Ovary (tissue), 9 donors: ENCODE results near the gene COP1. TPM values are rescaled to one million over a fixed set of nuclear protein-coding genes. Genes with fewer than 3 reads are reported as not detected.
"Not testable (repeated sequence)": the region's sequence is repeated elsewhere in the genome, so short reads cannot be mapped to it uniquely, and the experiment has no call there.

Experiments
- DNase-seq, 5 donors: peaks; one replicate each; pipeline ENCODE4 v3.0.0-alpha.2; 2019 to 2020
- H3K27ac ChIP-seq, 2 donors: fragments of 200-600 bp; one replicate each; pipeline versions ENCODE4 v1.5.1 to v1.8.0; 2019 to 2022
- H3K27me3 ChIP-seq: fragments of 200-600 bp; one replicate; pipeline ENCODE4 v1.8.0; 2022
- H3K36me3 ChIP-seq: fragments of 200-600 bp; sonication (generic); one replicate; pipeline ENCODE4 v1.5.1; 2019
- H3K4me1 ChIP-seq: one replicate; pipeline ENCODE4 v1.8.1; 2013; ENCODE audit warnings: mild to moderate bottlenecking, moderate library complexity; ENCODE audit not compliant: insufficient read depth
- H3K4me3 ChIP-seq: fragments of 200-600 bp; sonication (generic); one replicate; pipeline ENCODE4 v1.5.1; 2017
- H3K9me3 ChIP-seq, 2 donors: fragments of 200-600 bp in 1 of 2; sonication (generic) in 1 of 2; one replicate each; pipeline versions ENCODE4 v1.5.1 to v1.8.1; 2013 to 2019; ENCODE audit warnings: mild to moderate bottlenecking in 1 of 2, moderate library complexity in 1 of 2
- EP300 ChIP-seq: sonication (generic); formaldehyde crosslinking; IDR thresholded peaks from one replicate; pipeline ENCODE4 v1.6.1; 2017; ENCODE audit warnings: antibody characterized with exemption
- POLR2A ChIP-seq: fragments of 450-650 bp; IDR thresholded peaks from one replicate; pipeline ENCODE4 v1.6.1; 2017; ENCODE audit warnings: antibody characterized with exemption, mild to moderate bottlenecking, moderate library complexity
- WGBS, 3 donors: extraction: QIAGEN DNeasy Blood & Tissue Kit in 1 of 3; methylation state at CpG; one replicate each; pipeline versions ENCODE4 v1.1.5 to v1.1.7; 2013 to 2017; 5-methylcytosine and 5-hydroxymethylcytosine counted together
- intact Hi-C, 4 donors: fragments of 100-400 bp; cut with DNase I; formaldehyde crosslinking; loops; one replicate each; pipeline versions ENCODE4 v1.11.0 to v1.15.1; 2022 to 2023
- polyA plus RNA-seq, 2 donors: library from polyadenylated mRNA; stranded (reverse); fragments of 200-250 nt in 1 of 2; fragments of 350-450 nt in 1 of 2; fragmentation: Illumina TruSeq in 1 of 2; extraction: RNeasy Lipid Tissue Mini Kit (QIAGEN cat#74804) in 1 of 2; gene quantifications; one replicate each; pipeline ENCODE4 v1.2.3, GENCODE V29; 2013 to 2014
- total RNA-seq, 7 donors: library from RNA; depleted of rRNA in 2 of 7; stranded (reverse); fragments of >200 nt in 2 of 7; fragmentation: NEBNext Ultra II Directional in 3 of 7; extraction: Animal tissue kit (Norgen Biotek cat#: 25700) in 3 of 7; gene quantifications; one replicate each; pipeline versions ENCODE4 v1.1.0 to v1.2.4, GENCODE V29; 2016 to 2023
- TF ChIP-seq, protein P1 (sequence below), 3 donors: fragments of 450-650 bp in 2 of 3; fragments of 200-600 bp in 1 of 3; IDR thresholded peaks; one replicate each; pipeline versions ENCODE4 v1.5.1 to v1.8.0; 2016 to 2022; ENCODE audit warnings: antibody characterized with exemption in 3 of 3, mild to moderate bottlenecking in 1 of 3
- donor health status: DM: no; HTN: no; CAD: no; lungs with moderate emphysema.
- donor health status: DM: no; HTN: no; CAD: no.
- donor health status: Bipolar disorder and iron deficiency.
- donor health status: DM: yes; HTN: yes; CAD: no.
- donor health status: DM: no; HTN: no; CAD: no.
- donor health status: DM: yes; HTN: yes; CAD: no.

The COP1 gene
- total and polyA plus RNA-seq, 9 donors: 20.4 to 46.1 (median 29.0) TPM

DNA sequence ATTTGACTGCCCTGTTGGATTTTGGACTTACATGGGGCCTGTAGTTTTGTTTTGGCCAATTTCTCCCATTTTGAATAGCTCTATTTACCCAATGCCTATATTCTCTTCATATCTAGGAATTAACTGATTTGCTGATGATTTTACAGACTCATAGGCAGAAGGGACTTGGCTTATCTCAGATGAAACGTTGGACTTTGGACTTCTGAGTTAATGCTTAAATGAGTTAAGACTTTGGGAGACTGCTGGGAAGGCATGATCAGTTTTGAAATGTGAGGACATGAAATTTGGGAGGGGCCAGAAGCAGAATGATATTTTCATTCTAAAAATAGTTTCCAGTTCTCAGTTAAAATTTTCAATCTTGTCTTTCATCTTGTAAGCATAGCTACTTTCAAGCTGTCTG, 222.3 kb downstream of the COP1 start:
- no peak for TF ChIP-seq EP300
- Histone ChIP-seq H3K4me3 (no peak overlapping the region), H3K9me3 (no peaks in the 10 kb centered on the region), H3K27ac (no peak overlapping the region), H3K27me3 (no peaks in the 10 kb centered on the region), H3K4me1 (no peaks in the 10 kb centered on the region), H3K36me3 (no peaks in the 10 kb centered on the region)
- intact Hi-C loops: no loop called here
- no peak for DNase-seq
- WGBS, 3 donors: 87 to 91% (median 90%) methylated on average over 1 of the region's 1 CpG

DNA sequence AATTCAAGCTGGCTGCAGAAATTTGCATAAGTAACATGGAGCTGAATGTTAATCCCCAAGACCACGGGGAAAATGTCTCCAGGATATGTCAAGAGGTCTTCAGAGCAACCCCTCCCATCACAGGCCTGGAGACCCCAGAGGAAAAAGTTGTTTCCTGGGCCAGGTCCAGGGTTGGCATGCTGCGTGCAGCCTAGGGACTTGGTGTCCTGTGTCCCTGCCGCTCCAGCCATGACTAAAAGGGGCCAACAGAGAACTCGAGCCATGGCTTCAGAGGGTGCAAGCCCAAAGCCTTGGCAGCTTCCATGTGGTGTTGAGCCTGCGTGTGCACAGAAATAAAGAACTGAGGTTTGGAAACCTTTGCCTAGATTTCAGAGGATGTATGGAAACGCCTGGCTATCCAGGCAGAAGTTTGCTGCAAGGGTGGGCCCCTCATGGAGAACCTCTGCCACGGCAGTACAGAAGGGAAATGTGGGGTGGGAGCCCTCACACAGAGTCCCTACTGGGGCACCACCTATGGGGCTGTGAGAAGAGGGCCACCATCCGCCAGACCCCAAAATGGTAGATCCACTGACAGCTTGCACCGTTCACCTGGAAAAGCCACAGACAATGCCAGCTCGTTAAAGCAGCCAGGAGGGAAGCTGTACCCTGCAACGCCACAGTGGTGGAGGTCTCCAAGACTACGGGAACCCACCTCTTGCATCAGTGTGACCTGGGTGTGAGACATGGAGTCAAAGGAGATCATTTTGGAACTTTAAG, 222.9 kb downstream of the COP1 start:
- no peak overlapping the region for H3K4me3 ChIP-seq
- no peaks in the 10 kb centered on the region for H3K36me3 ChIP-seq
- TF ChIP-seq EP300: no peak
- TF ChIP-seq, protein P1, sequence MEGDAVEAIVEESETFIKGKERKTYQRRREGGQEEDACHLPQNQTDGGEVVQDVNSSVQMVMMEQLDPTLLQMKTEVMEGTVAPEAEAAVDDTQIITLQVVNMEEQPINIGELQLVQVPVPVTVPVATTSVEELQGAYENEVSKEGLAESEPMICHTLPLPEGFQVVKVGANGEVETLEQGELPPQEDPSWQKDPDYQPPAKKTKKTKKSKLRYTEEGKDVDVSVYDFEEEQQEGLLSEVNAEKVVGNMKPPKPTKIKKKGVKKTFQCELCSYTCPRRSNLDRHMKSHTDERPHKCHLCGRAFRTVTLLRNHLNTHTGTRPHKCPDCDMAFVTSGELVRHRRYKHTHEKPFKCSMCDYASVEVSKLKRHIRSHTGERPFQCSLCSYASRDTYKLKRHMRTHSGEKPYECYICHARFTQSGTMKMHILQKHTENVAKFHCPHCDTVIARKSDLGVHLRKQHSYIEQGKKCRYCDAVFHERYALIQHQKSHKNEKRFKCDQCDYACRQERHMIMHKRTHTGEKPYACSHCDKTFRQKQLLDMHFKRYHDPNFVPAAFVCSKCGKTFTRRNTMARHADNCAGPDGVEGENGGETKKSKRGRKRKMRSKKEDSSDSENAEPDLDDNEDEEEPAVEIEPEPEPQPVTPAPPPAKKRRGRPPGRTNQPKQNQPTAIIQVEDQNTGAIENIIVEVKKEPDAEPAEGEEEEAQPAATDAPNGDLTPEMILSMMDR (IDR thresholded peaks at IDR 0.05): no peak
- TF ChIP-seq POLR2A: no peak
- no peaks in the 10 kb centered on the region for H3K4me1 ChIP-seq
- H3K27ac ChIP-seq: no peak overlapping the region
- no peaks in the 10 kb centered on the region for H3K27me3 ChIP-seq
- intact Hi-C loops: no loop called here
- H3K9me3 ChIP-seq: no peaks in the 10 kb centered on the region
- WGBS, 3 donors: 97 to 99% (median 97%) methylated on average over 12 of the region's 12 CpGs
- no peak for DNase-seq

DNA sequence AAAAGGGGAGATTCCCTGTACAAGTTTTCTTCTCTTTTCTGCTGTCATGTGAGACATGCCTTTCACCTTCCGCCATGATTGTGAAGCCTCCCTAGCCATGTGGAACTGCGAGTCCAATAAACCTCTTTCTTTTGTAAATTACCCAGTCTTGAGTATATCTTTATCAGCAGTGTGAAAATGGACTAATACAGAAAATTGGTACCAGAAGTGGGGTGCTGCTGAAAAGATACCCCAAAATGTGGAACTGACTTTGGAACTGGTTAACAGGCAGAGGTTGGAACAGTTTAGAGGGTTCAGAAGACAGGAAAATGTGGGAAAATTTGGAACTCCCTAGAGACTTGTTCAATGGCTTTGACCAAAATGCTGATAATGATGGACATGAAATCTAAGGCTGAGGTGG, 223.7 kb downstream of the COP1 start:
- 96 to 99% (median 98%) methylated on average over 2 of the region's 2 CpGs for WGBS, 3 donors
- H3K27ac ChIP-seq, H3K27me3 ChIP-seq, intact Hi-C loops, H3K36me3 ChIP-seq, H3K9me3 ChIP-seq, H3K4me3 ChIP-seq, DNase-seq, H3K4me1 ChIP-seq: not testable (repeated sequence)

DNA sequence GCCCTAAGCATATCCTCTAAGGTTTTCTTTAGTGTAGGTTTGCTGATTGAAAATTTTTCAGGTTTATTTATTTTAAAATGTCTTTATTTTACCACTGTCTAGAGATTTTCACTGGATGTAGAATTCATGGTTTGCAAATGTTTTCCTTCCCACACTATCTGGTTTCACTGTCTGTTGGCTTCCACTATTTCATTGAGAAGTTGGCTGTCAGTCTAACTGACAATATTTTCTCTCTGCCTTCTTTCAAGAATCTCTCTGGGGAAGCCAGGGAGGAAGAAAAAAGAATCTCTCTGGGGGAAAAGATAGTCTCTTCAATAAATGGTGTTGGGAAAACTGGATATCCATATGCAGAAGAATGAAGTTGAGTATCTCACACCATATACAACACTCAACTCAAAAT, 226.0 kb downstream of the COP1 start:
- no peaks in the 10 kb centered on the region for H3K36me3 ChIP-seq

DNA sequence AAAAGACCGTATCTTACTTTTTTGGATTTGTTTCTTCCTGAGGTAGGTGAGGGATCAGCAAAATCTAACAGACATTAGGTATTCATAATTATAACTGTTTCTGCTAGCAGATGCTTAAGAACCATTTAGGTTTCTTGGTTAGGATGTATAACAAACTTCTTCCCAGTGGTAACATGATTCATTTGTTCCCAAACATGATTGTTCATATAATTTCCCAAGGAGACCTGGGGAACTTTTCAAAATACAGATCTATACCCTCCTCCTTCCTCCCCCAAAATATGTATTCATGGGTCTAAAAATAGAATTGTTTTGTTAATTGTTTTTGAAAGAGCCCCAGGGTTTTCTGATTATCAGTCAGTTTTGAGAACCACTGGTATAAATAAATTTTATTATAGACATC, 228.2 kb downstream of the COP1 start:
- DNase-seq: no peak
- Histone ChIP-seq H3K27me3 (no peaks in the 10 kb centered on the region), H3K9me3 (no peaks in the 10 kb centered on the region), H3K4me3 (no peak overlapping the region), H3K4me1 (no peaks in the 10 kb centered on the region), H3K36me3 (no peaks in the 10 kb centered on the region), H3K27ac (no peak overlapping the region)
- WGBS, 3 donors: 25 to 46% (median 26%) methylated on average over 1 of the region's 1 CpG
- intact Hi-C loops: no loop called here
- TF ChIP-seq POLR2A (no peak), EP300 (no peak)
- TF ChIP-seq, protein P1 (IDR thresholded peaks at IDR 0.05): no peak

More for the DNA sequence above, 226.0 kb downstream of the COP1 start:
- H3K27ac ChIP-seq: no peak overlapping the region
- H3K4me1 ChIP-seq: no peaks in the 10 kb centered on the region
- H3K9me3 ChIP-seq: no peaks in the 10 kb centered on the region
- DNase-seq: no peak
- no peak overlapping the region for H3K4me3 ChIP-seq
- no peaks in the 10 kb centered on the region for H3K27me3 ChIP-seq
- intact Hi-C loops: no loop called here
- no peak for TF ChIP-seq EP300
- TF ChIP-seq, protein P1 (IDR thresholded peaks at IDR 0.05): no peak
- no peak for TF ChIP-seq POLR2A
